Vagina (tissue), 2 donors: Measurements from ENCODE around the gene NFKBIB.
"Not testable (repeated sequence)": the region's sequence is repeated elsewhere in the genome, so short reads cannot be mapped to it uniquely, and the experiment has no call there.

Experiments
- POLR2A ChIP-seq, 2 donors: fragments of 450-650 bp; IDR thresholded peaks; one replicate each; pipeline ENCODE4 v1.6.1; 2017; ENCODE audit warnings: antibody characterized with exemption in 2 of 2, mild to moderate bottlenecking in 2 of 2, moderate library complexity in 2 of 2
- TF ChIP-seq, protein P1 (sequence below), 3 experiments: fragments of 450-650 bp in 2 of 3; fragments of 200-600 bp in 1 of 3; sonication (generic) in 1 of 3; IDR thresholded peaks; one replicate each; pipeline ENCODE4 v1.5.1; 2017 to 2019; ENCODE audit warnings: antibody characterized with exemption in 3 of 3, mild to moderate bottlenecking in 2 of 3, moderate library complexity in 2 of 3

DNA sequence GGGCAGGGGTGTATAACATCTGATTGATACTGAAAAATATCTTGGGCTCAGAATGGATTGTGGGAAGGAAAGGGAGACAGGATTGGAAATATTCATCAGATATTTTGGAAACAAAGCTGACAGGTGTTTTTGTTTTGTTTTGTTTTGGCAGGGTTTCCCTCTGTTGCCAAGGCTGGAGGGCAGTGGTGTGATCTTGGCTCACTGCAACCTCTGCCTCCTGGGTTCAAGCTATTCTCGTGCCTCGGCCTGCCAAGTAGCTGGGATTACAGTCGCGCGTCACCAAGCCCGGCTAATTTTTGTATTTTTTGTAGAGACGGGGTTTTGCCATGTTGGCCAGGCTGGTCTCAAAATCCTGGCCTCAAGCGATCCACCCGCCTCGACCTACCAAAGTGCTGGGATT lies 26.4 kb upstream of the NFKBIB start:
- TF ChIP-seq, protein P1, sequence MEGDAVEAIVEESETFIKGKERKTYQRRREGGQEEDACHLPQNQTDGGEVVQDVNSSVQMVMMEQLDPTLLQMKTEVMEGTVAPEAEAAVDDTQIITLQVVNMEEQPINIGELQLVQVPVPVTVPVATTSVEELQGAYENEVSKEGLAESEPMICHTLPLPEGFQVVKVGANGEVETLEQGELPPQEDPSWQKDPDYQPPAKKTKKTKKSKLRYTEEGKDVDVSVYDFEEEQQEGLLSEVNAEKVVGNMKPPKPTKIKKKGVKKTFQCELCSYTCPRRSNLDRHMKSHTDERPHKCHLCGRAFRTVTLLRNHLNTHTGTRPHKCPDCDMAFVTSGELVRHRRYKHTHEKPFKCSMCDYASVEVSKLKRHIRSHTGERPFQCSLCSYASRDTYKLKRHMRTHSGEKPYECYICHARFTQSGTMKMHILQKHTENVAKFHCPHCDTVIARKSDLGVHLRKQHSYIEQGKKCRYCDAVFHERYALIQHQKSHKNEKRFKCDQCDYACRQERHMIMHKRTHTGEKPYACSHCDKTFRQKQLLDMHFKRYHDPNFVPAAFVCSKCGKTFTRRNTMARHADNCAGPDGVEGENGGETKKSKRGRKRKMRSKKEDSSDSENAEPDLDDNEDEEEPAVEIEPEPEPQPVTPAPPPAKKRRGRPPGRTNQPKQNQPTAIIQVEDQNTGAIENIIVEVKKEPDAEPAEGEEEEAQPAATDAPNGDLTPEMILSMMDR (IDR thresholded peaks at IDR 0.05): not testable (repeated sequence)
- TF ChIP-seq POLR2A (IDR thresholded peaks at IDR 0.05): not testable (repeated sequence)
